HG03025 (cell line): Measurements from ENCODE around the gene CASS4.

Experiments used
- ATAC-seq: cut with Tn5 transposase; IDR thresholded peaks from one replicate; pipeline ENCODE4 v1.9.1; 2021; ENCODE audit warnings: mild to moderate bottlenecking, moderate library complexity; ENCODE audit not compliant: unreplicated experiment, low FRiP score

Gene CASS4

DNA sequence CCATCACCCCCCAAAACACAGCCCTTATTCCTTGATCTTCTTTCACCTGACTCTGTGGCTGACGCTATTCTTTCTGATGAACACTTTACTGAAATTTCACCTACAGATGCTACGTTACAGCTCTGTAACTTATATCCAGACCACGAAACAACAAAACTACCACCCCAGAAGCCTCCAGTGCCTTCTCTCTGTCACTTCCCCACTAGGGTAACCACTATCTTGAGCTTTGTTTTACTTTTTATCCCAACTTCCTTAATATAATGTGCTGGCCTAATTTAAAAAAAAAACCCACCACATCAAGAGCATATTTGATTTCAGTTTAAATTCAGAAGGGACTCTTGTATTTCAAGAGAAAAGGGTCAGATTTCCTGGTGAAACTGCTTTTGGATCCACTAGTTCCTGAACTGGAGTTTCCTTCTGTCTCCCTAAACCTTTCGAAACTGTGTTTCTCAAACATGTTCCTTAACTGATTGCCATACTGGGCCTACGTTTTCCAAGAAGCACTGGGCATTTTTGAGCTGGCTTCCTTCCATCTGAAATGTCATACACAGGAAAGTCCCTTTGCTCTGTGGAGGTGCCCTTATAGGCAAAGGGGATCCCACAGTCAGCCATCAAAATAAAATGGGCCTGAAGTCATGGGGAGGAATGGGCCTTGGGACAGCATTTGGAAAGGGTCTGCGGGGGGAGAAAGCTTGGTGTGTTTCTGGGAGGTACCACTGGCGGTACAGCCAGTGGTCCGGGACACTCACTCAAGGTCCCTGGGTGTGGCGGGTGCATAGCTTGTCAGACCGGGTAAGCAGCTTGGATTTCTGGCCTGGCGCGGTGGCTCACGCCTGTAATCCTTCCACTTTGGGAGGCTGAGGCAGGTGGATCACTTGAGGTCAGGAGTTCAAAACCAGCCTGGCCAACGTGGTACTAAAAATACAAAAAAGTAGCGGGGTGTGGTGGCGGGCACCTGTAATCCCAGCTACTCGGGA is 30.6 kb downstream of the CASS4 start:
- no peak for ATAC-seq

DNA sequence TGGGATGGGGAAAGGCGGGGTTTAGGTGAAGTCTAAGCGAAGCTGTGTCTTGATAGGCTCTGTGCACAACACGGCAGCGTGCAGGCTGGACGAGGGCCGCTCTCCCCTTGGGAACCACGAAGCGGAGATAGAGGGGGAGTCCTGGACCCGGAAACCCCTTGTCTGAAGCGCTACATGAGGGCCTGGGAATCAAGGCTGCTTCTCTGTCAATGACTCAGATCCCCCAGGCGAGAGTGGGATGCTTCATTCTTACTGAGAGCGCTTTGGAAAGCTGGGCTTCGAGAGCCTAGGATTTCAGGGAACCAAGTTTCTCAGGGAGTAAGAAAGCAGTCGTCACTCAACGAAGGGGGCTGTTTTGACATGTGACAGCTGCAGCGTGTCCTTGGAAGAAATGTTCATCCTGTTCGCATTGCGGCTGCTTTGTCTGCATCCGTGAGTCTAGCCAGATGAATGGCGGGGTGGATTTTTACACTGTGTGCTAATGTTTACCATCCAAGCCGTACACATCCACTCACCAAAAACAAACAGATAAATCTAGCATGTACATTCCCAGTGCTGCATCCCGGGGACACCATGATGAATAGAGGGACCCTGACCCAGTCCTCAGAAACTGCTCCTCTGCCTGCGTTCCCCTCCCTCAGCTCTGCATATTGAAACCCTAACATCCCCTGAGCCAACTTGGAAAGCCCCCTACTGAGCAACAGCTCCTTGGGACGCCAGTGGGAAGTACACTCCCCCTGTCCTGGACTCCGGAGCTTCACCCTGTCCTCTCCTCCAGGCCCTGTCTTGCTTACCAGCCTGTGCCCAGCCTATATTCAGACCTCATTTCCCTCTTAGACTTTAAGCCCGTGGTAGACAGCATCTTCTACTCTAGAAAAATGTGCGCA is 31.8 kb downstream of the CASS4 start:
- ATAC-seq, result no peak

- no peak for ATAC-seq
Observed at GRCh38 chr20:56445130-56445529, 33.1 kb downstream of the CASS4 start.

- no peak for ATAC-seq
Observed at GRCh38 chr20:56445540-56445939, 33.5 kb downstream of the CASS4 start.

GRCh38 chr20:56447227-56447626 is 35.2 kb downstream of the CASS4 start:
- no peak for ATAC-seq

GRCh38 chr20:56449459-56449858 is 37.4 kb downstream of the CASS4 start:
- no peak for ATAC-seq

- no peak for ATAC-seq
Observed at GRCh38 chr20:56451056-56451765, 39.2 kb downstream of the CASS4 start.

DNA sequence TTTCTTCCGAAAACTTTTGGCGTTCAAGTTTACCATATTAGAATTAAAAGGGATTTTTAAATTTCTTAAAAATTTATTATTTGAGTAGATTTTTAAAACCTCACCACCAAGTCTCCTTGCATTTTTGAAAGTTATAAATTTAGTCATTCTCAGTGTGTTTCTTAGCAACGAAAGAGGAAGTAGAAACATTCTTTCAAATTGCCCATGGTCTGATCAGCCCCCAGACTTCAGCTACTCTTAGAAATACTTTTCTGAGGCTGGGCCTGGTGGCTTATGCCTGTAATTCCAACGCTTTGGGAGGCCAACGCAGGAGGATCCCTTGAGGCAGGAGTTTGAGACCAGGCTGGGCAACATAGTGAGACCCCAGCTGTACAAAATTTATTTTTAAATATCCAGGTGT is 41.3 kb downstream of the CASS4 start:
- peak; percentile 59 for ATAC-seq

- peak; percentile 76 for ATAC-seq
Observed at GRCh38 chr20:56454754-56455153, 42.7 kb downstream of the CASS4 start.

- no peak for ATAC-seq
Observed at GRCh38 chr20:56458206-56458821, 46.3 kb downstream of the CASS4 start.

DNA sequence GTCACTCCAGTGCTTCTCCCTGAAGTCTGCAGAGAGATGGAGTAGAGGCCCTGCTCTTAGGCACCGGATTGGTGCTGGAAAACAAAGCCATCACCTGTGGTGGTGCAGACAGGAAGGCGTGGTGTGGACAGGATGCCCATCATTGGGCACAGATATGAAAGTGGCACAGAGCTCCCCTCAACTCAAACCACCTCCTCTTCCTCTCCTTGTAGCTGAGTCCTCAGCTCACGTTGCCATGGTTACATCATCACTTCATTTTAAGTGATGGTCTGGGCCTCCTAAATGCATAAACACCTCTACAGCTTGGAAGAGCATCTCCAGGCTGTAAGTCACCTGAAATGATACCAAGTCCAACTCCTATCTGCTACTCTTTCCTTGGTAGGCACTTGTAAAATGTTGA is 48.4 kb downstream of the CASS4 start:
- no peak for ATAC-seq

DNA sequence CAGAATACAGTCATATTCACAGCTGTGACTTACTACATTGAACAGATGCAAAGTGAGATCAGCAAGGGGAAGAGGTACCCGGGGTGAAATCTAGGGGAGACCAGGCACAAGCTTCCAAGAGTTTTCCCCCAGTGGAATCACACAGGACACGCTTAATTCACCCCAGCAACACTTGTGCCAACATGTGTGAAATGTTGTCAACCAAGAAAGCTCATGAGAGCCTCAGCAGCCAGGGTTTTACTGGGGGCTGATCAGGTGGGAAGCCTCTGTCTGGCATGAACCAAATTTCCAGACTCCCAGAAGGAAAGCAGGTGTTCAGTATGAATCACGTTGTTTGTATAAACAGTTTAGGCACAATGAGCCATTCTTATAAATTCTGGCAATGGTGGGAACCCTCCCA is 49.5 kb downstream of the CASS4 start:
- ATAC-seq, result no peak

DNA sequence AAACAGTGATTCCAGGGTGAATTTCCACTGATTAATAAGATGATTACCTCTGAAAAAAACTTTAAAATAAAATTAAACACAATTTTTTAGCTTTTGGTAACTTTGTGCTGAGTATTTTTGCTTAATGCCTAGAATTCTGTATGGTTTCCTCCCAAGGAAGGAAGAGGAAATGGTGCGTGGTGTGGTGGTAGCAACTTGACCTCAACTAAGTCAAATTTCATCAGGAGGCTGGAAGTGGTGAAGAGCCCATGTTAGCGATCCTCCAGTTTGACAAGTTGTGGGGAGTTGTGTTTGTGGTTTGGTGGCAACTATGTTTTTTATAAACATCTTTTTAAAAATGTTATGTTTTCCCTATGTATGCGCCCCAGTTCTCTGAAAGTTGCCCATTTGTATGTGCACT is 51.4 kb downstream of the CASS4 start:
- no peak for ATAC-seq

- peak; percentile 35 for ATAC-seq
Observed at GRCh38 chr20:56465997-56466396, 53.9 kb downstream of the CASS4 start.

GRCh38 chr20:56467968-56468315 is 55.9 kb downstream of the CASS4 start:
- ATAC-seq, result no peak

- peak; percentile 96 for ATAC-seq
Observed at GRCh38 chr20:56468316-56469076, 56.4 kb downstream of the CASS4 start, which contains the start of gene RTF2. TSS of gene RTF2 (plus strand) at chr20:56468627. CDS start at chr20:56468698, 71 bp downstream.

- no peak for ATAC-seq
Observed at GRCh38 chr20:56469077-56469449, 57.0 kb downstream of the CASS4 start.

DNA sequence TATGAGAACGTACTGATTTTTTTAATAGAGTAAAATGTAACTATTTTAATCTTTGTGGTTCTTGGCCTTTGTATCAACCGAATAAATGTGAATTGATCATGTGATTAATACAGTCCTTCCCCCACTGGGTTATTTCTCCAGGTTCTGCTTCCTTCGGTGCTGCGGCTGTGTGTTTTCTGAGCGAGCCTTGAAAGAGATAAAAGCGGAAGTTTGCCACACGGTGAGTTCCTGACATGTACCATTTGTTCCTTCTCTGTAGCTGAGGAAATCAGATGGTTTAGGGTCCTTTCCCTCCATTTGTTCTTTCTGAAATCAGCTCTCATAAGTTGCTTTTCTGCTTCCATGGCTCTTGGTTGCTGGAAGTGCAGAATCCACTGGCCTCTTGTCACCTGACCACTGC is 71.9 kb downstream of the CASS4 start:
- ATAC-seq, result no peak

GRCh38 chr20:56487216-56487615 is 75.2 kb downstream of the CASS4 start:
- ATAC-seq, result no peak

- no peak for ATAC-seq
Observed at GRCh38 chr20:56488566-56488965, 76.5 kb downstream of the CASS4 start.
